ENCODE measurements around the gene DOK1. TPM values are rescaled to one million over a fixed set of nuclear protein-coding genes. Genes with fewer than 3 reads are reported as not detected.

The DOK1 gene
- total and polyA plus RNA-seq, 2 donors (not counting 1 experiment from before 2014, with no cell fraction given): 29.1 to 41.4 TPM

DNA sequence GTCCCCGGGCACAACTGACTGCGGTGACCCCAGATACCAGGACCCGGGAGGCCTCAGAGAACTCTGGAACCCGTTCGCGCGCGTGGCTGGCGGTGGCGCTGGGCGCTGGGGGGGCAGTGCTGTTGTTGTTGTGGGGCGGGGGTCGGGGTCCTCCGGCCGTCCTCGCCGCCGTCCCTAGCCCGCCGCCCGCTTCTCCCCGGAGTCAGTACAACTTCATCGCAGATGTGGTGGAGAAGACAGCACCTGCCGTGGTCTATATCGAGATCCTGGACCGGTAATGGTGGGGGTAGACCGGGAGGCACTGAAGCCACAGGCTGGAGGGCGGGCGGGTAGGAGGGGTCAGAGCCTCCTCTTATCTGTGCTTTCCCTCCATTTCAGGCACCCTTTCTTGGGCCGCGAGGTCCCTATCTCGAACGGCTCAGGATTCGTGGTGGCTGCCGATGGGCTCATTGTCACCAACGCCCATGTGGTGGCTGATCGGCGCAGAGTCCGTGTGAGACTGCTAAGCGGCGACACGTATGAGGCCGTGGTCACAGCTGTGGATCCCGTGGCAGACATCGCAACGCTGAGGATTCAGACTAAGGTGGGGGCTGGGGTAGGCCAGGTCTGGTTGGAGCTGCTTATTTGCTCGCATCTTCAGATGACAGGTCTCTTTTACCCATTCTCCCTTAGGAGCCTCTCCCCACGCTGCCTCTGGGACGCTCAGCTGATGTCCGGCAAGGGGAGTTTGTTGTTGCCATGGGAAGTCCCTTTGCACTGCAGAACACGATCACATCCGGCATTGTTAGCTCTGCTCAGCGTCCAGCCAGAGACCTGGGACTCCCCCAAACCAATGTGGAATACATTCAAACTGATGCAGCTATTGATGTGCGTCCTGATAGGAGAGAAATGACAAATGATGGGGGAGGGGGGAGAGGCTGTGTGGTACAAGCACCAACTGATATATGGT is 24.0 kb upstream of the DOK1 start:
- H2AFZ ChIP-seq (ENCODE audit: insufficient read depth, low read depth, low read length, poor library complexity, severe bottlenecking): peak overlapping the region; percentile 81
- ChIA-PET CTCF (interaction anchor here (1.0 to 9.6 kb wide), 16 partner anchors 9 to 383 kb away, joined by 3 to 71 read pairs (median 6); partner anchors contain the start of genes BOLA3, CCDC142, INO80B and PCGF1), POLR2A (interaction anchor here (0.9 to 2.7 kb wide), 14 partner anchors 9 to 1246 kb away, joined by 3 to 19 read pairs (median 6); partner anchors contain the start of genes CCDC142, FBXO41, INO80B and LBX2)
- Mint-ChIP-seq H3K4me1 (peaks cover 43% of the 10 kb centered on the region), H3K27ac (peak overlapping the region; percentile 96), H3K27me3 (no peaks in the 10 kb centered on the region), H3K9me3 (ENCODE audit: insufficient read depth) (no peaks in the 10 kb centered on the region), H3K4me3 (peak overlapping the region; percentile 97)
- peak; percentile 9 for ATAC-seq (ENCODE audit: low read depth)
- peak overlapping the region; percentile 95 for H3K4me2 ChIP-seq (replicated peaks; ENCODE audit: low read depth, low read length, poor library complexity, severe bottlenecking)
- DNase-seq: peak; percentile 77
- intact Hi-C loops (cut with micrococcal nuclease): loop anchor here (1.0 to 5.0 kb wide), 3 partner anchors 24 to 56 kb away; partner anchors contain the start of genes DOK1 and LBX2
- H3K27ac ChIP-seq (ENCODE audit: low read length in 2 of 2): peak overlapping the region; percentile 84 to 90
- H3K27me3 ChIP-seq (replicated peaks in 1 of 4; ENCODE audit: control extremely low read depth in 1 of 4, control insufficient read depth in 3 of 4, insufficient read depth in 4 of 4, low read length in 3 of 4): no peaks in the 10 kb centered on the region
- under 1% methylated on average over 50 of the region's 54 CpGs for WGBS (ENCODE audit: insufficient coverage)
- peak overlapping the region; percentile 78 for H3K9ac ChIP-seq (ENCODE audit: low read length)
- H3K4me1 ChIP-seq (ENCODE audit: control insufficient read depth in 2 of 2, insufficient read depth in 2 of 2, low read length in 2 of 2): peaks cover 39 to 49% of the 10 kb centered on the region in 2 donors
- H3K36me3 ChIP-seq (replicated peaks in 1 of 2; ENCODE audit: control extremely low read depth in 1 of 2, control insufficient read depth in 1 of 2, extremely low read depth in 1 of 2, insufficient read depth in 2 of 2, low read length in 1 of 2): peaks cover 0 to 47% of the 10 kb centered on the region in 2 experiments
- peaks cover 17% of the 10 kb centered on the region for H4K20me1 ChIP-seq (ENCODE audit: control insufficient read depth, insufficient read depth, low read length, poor library complexity, severe bottlenecking)
- H3K4me3 ChIP-seq (ENCODE audit: control extremely low read depth in 1 of 5, extremely low read depth in 1 of 5, insufficient read depth in 1 of 5, low read depth in 2 of 5, low read length in 4 of 5): peak overlapping the region; percentile 62 to 98 (median 70)
- H3K9me3 ChIP-seq (ENCODE audit: control extremely low read depth in 1 of 3, control insufficient read depth in 2 of 3, insufficient read depth in 1 of 3, low read length in 2 of 3): no peaks in the 10 kb centered on the region
- no peak for TF ChIP-seq EZH2 (IDR thresholded peaks at IDR 0.05; ENCODE audit: borderline replicate concordance, insufficient read depth, low read depth, low read length, poor library complexity, severe bottlenecking)
- TF ChIP-seq CTCF (IDR thresholded peaks at IDR 0.05): no peak
- peaks cover 31% of the 10 kb centered on the region for H3K79me2 ChIP-seq (ENCODE audit: control insufficient read depth, insufficient read depth, low read length)
